Mesothelial cell of epicardium (in vitro differentiated cells): Measurements from ENCODE around the gene SC5D. TPM values are rescaled to one million over a fixed set of nuclear protein-coding genes. Genes with fewer than 3 reads are reported as not detected.

Experiments used
- DNase-seq, 2 experiments: peaks; one replicate each; pipeline ENCODE4 v3.0.0; 2021; ENCODE audit warnings: low spot score in 2 of 2; ENCODE audit not compliant: unreplicated experiment in 2 of 2
- H3K27ac Mint-ChIP-seq: 2 replicates; pipeline ENCODE4 v1.8.0; 2021; ENCODE audit warnings: mixed read lengths
- H3K27me3 Mint-ChIP-seq: 2 replicates; pipeline ENCODE4 v1.8.0; 2021; ENCODE audit warnings: low read depth, mixed read lengths
- H3K36me3 Mint-ChIP-seq: 2 replicates; pipeline ENCODE4 v1.8.0; 2021; ENCODE audit warnings: mixed read lengths
- H3K4me1 Mint-ChIP-seq: 2 replicates; pipeline ENCODE4 v1.8.0; 2021; ENCODE audit warnings: mixed read lengths
- H3K4me3 Mint-ChIP-seq: 2 replicates; pipeline ENCODE4 v1.8.0; 2021; ENCODE audit warnings: mild to moderate bottlenecking, moderate library complexity, mixed read lengths
- H3K9me3 Mint-ChIP-seq: 2 replicates; pipeline ENCODE4 v1.8.0; 2021; ENCODE audit warnings: mixed read lengths
- CTCF ChIP-seq: fragments of 200-600 bp; sonication (generic); IDR thresholded peaks from one replicate; pipeline ENCODE4 v1.5.0; 2021; ENCODE audit warnings: antibody characterized with exemption; ENCODE audit not compliant: unreplicated experiment
- total RNA-seq: library from RNA; stranded (reverse); gene quantifications from 3 replicates; pipeline ENCODE4 v1.2.1, GENCODE V29; 2021

SC5D gene
- total RNA-seq, 1 donor from 2014 or later, result 54.1 TPM

GRCh38 chr11:121274332-121274991, 18.1 kb upstream of the SC5D start:
- no peak for DNase-seq
- H3K4me3 Mint-ChIP-seq, result no peak overlapping the region
- TF ChIP-seq CTCF, result no peak
- no peak overlapping the region for H3K27ac Mint-ChIP-seq
- peaks cover 13% of the 10 kb centered on the region for H3K4me1 Mint-ChIP-seq
- H3K9me3 Mint-ChIP-seq, result peaks cover 27% of the 10 kb centered on the region
- no peaks in the 10 kb centered on the region for H3K36me3 Mint-ChIP-seq
- no peaks in the 10 kb centered on the region for H3K27me3 Mint-ChIP-seq

- peaks cover 1% of the 10 kb centered on the region for H3K36me3 Mint-ChIP-seq
- no peaks in the 10 kb centered on the region for H3K27me3 Mint-ChIP-seq
- H3K4me3 Mint-ChIP-seq, result no peak overlapping the region
- no peak for DNase-seq
- peaks cover 9% of the 10 kb centered on the region for H3K4me1 Mint-ChIP-seq
- no peak overlapping the region for H3K27ac Mint-ChIP-seq
- H3K9me3 Mint-ChIP-seq, result peaks cover 40% of the 10 kb centered on the region
- no peak for TF ChIP-seq CTCF
These were observed 10.9 kb upstream of the SC5D start for GRCh38 chr11:121281698-121282097.

- H3K4me1 Mint-ChIP-seq, result peaks cover 9% of the 10 kb centered on the region
These were observed 10.2 kb upstream of the SC5D start for GRCh38 chr11:121282386-121282785.

GRCh38 chr11:121282886-121283502, 9.6 kb upstream of the SC5D start:
- H3K9me3 Mint-ChIP-seq, result peaks cover 31% of the 10 kb centered on the region

More at GRCh38 chr11:121282386-121282785, 10.2 kb upstream of the SC5D start:
- TF ChIP-seq CTCF, result no peak
- peaks cover 37% of the 10 kb centered on the region for H3K9me3 Mint-ChIP-seq
- DNase-seq, result no peak
- peaks cover 1% of the 10 kb centered on the region for H3K36me3 Mint-ChIP-seq
- no peaks in the 10 kb centered on the region for H3K27me3 Mint-ChIP-seq
- H3K27ac Mint-ChIP-seq, result no peak overlapping the region
- no peak overlapping the region for H3K4me3 Mint-ChIP-seq

GRCh38 chr11:121291319-121291718, 1.3 kb upstream of the SC5D start:
- no peak for DNase-seq
- peaks cover 4% of the 10 kb centered on the region for H3K36me3 Mint-ChIP-seq
- no peaks in the 10 kb centered on the region for H3K27me3 Mint-ChIP-seq
- no peak overlapping the region for H3K27ac Mint-ChIP-seq
- TF ChIP-seq CTCF, result no peak
- H3K4me3 Mint-ChIP-seq, result peak overlapping the region; percentile 9
- H3K9me3 Mint-ChIP-seq, result no peaks in the 10 kb centered on the region
- peaks cover 39% of the 10 kb centered on the region for H3K4me1 Mint-ChIP-seq

More at GRCh38 chr11:121282886-121283502, 9.6 kb upstream of the SC5D start:
- Mint-ChIP-seq H3K27ac (no peak overlapping the region), H3K4me3 (no peak overlapping the region), H3K36me3 (peaks cover 1% of the 10 kb centered on the region), H3K27me3 (no peaks in the 10 kb centered on the region), H3K4me1 (peaks cover 9% of the 10 kb centered on the region)
- DNase-seq, result no peak
- no peak for TF ChIP-seq CTCF
